ENCODE measurements around the gene C1GALT1. TPM values are rescaled to one million over a fixed set of nuclear protein-coding genes. Genes with fewer than 3 reads are reported as not detected.

The C1GALT1 gene
- polyA plus RNA-seq, 4 donors: 10.0 to 62.0 (median 14.1) TPM

DNA sequence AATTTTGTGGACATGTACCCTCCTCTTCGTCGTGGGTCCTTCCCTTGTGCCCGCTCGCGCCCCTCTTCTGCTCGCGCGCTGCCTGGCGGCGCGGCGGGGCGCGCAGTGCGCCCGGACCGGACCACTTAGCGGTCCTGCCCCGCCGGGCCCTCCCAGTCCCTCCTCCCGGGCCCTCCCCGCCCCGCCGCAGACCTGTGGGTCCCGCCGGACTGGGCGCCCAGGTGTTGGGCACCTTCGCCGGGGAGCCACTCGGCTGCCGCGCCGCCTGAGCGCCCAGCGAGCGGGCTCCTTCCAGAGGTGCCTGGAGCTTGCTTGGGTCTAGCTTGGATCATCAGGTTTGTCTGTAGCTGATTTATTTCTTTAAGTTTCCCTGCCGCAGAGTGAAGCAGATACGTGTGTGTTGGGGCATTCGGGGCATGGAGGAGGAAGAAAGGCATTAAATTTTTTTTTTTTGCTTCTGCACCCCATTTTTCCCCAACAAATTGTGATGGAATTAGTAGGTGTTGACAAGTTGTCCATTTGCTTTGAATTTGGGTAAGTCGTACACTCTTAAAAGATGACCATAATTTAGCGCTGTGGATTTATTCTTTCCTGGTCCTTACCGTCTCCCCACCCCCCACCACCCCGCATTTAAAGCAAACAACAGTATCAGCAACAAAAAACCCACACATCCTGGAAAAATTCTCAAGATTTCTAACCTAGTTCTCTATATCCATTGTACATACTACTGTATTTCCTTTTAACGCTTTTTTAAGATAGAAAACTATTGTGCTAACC, 905 bp downstream of the C1GALT1 start:
- Histone ChIP-seq H3K4me1 (ENCODE audit: control insufficient read depth in 3 of 3, insufficient read depth in 2 of 3, low read depth in 1 of 3, low read length in 2 of 3) (peaks cover 0 to 24% (median 14%) of the 10 kb centered on the region in 3 donors), H3K36me3 (ENCODE audit: control insufficient read depth in 3 of 3, insufficient read depth in 2 of 3, low read depth in 1 of 3, low read length in 3 of 3) (no peaks in the 10 kb centered on the region), H3K27ac (ENCODE audit: low read depth in 1 of 3, low read length in 2 of 3) (peak overlapping the region; percentile 94 to 99 (median 97)), H3K4me3 (ENCODE audit: low read depth in 1 of 3, low read length in 3 of 3) (peak overlapping the region; percentile 82 to 97 (median 95)), H3K9me3 (ENCODE audit: control insufficient read depth in 2 of 2, insufficient read depth in 1 of 2, low read depth in 1 of 2, low read length in 1 of 2) (no peaks in the 10 kb centered on the region), H3K27me3 (ENCODE audit: control insufficient read depth in 3 of 3, insufficient read depth in 3 of 3, low read length in 3 of 3) (no peaks in the 10 kb centered on the region)
- WGBS, 3 donors: 0 to 1% (median 1%) methylated on average over 35 to 44 of the region's 44 CpGs
- peak in 1 of 2 donors; percentile 67 for DNase-seq
- FAIRE-seq: no peak

GRCh38 chr7:7183838-7184463, 1.6 kb downstream of the C1GALT1 start:
- WGBS, 3 donors: 7 to 40% (median 22%) methylated on average over 4 of the region's 4 CpGs
- peak; percentile 37 to 44 for DNase-seq
- no peaks in the 10 kb centered on the region for H3K27me3 ChIP-seq (ENCODE audit: control insufficient read depth in 3 of 3, insufficient read depth in 3 of 3, low read length in 3 of 3)
- FAIRE-seq: no peak
- H3K9me3 ChIP-seq (ENCODE audit: control insufficient read depth in 2 of 2, insufficient read depth in 1 of 2, low read depth in 1 of 2, low read length in 1 of 2): no peaks in the 10 kb centered on the region
- H3K4me3 ChIP-seq (ENCODE audit: low read depth in 1 of 3, low read length in 3 of 3): peak overlapping the region in 2 of 3 donors; percentile 82 to 95
- H3K4me1 ChIP-seq (ENCODE audit: control insufficient read depth in 3 of 3, insufficient read depth in 2 of 3, low read depth in 1 of 3, low read length in 2 of 3): peaks cover 0 to 24% (median 14%) of the 10 kb centered on the region in 3 donors
- H3K27ac ChIP-seq (ENCODE audit: low read depth in 1 of 3, low read length in 2 of 3): peak overlapping the region in 1 of 3 donors; percentile 99
- H3K36me3 ChIP-seq (ENCODE audit: control insufficient read depth in 3 of 3, insufficient read depth in 2 of 3, low read depth in 1 of 3, low read length in 3 of 3): no peaks in the 10 kb centered on the region

- H3K36me3 ChIP-seq (ENCODE audit: control insufficient read depth in 3 of 3, insufficient read depth in 2 of 3, low read depth in 1 of 3, low read length in 3 of 3): no peaks in the 10 kb centered on the region
- peak in 1 of 2 donors; percentile 29 for DNase-seq
- H3K4me1 ChIP-seq (ENCODE audit: control insufficient read depth in 3 of 3, insufficient read depth in 2 of 3, low read depth in 1 of 3, low read length in 2 of 3): peaks cover 0 to 27% (median 14%) of the 10 kb centered on the region in 3 donors
- 21 to 60% (median 46%) methylated on average over 7 of the region's 7 CpGs for WGBS, 3 donors
- H3K27ac ChIP-seq (ENCODE audit: low read depth in 1 of 3, low read length in 2 of 3): no peak overlapping the region
- FAIRE-seq: no peak
- H3K9me3 ChIP-seq (ENCODE audit: control insufficient read depth in 2 of 2, insufficient read depth in 1 of 2, low read depth in 1 of 2, low read length in 1 of 2): no peaks in the 10 kb centered on the region
- H3K27me3 ChIP-seq (ENCODE audit: control insufficient read depth in 3 of 3, insufficient read depth in 3 of 3, low read length in 3 of 3): no peaks in the 10 kb centered on the region
- H3K4me3 ChIP-seq (ENCODE audit: low read depth in 1 of 3, low read length in 3 of 3): peak overlapping the region in 1 of 3 donors; percentile 23
Measured at GRCh38 chr7:7185371-7185989, 3.1 kb downstream of the C1GALT1 start.

GRCh38 chr7:7188091-7188490, 5.7 kb downstream of the C1GALT1 start:
- H3K36me3 ChIP-seq (ENCODE audit: control insufficient read depth in 3 of 3, insufficient read depth in 2 of 3, low read depth in 1 of 3, low read length in 3 of 3): no peaks in the 10 kb centered on the region
- H3K4me3 ChIP-seq (ENCODE audit: low read depth in 1 of 3, low read length in 3 of 3): no peak overlapping the region
- no peaks in the 10 kb centered on the region for H3K9me3 ChIP-seq (ENCODE audit: control insufficient read depth in 2 of 2, insufficient read depth in 1 of 2, low read depth in 1 of 2, low read length in 1 of 2)
- DNase-seq (no peak), FAIRE-seq (no peak)
- H3K27ac ChIP-seq (ENCODE audit: low read depth in 1 of 3, low read length in 2 of 3): no peak overlapping the region
- peaks cover 0 to 17% (median 14%) of the 10 kb centered on the region in 3 donors for H3K4me1 ChIP-seq (ENCODE audit: control insufficient read depth in 3 of 3, insufficient read depth in 2 of 3, low read depth in 1 of 3, low read length in 2 of 3)
- H3K27me3 ChIP-seq (ENCODE audit: control insufficient read depth in 3 of 3, insufficient read depth in 3 of 3, low read length in 3 of 3): no peaks in the 10 kb centered on the region

DNA sequence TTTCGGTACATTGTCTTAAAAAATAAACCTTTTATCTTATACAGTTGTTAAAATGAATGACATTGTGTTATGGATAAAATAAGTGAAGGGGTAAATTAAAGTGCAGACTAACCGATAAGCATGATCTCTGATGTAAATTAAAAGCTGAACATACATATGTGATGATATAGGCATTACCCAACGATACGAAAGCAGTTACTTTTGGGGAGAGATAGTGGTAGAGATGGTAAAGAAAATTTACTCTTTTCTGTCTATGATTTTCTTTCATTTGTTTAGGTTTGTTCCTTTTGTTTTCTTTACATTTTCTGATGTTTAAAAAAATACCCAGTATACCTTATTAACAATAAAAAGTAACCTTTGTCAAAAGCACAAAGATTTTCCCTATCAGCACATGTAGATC, 6.4 kb downstream of the C1GALT1 start:
- Histone ChIP-seq H3K4me1 (ENCODE audit: control insufficient read depth in 3 of 3, insufficient read depth in 2 of 3, low read depth in 1 of 3, low read length in 2 of 3) (peaks cover 0 to 17% (median 16%) of the 10 kb centered on the region in 3 donors), H3K36me3 (ENCODE audit: control insufficient read depth in 3 of 3, insufficient read depth in 2 of 3, low read depth in 1 of 3, low read length in 3 of 3) (no peaks in the 10 kb centered on the region), H3K27me3 (ENCODE audit: control insufficient read depth in 3 of 3, insufficient read depth in 3 of 3, low read length in 3 of 3) (no peaks in the 10 kb centered on the region), H3K27ac (ENCODE audit: low read depth in 1 of 3, low read length in 2 of 3) (no peak overlapping the region), H3K9me3 (ENCODE audit: control insufficient read depth in 2 of 2, insufficient read depth in 1 of 2, low read depth in 1 of 2, low read length in 1 of 2) (no peaks in the 10 kb centered on the region), H3K4me3 (ENCODE audit: low read depth in 1 of 3, low read length in 3 of 3) (no peak overlapping the region)
- 81 to 92% (median 91%) methylated on average over 4 of the region's 4 CpGs for WGBS, 3 donors
- DNase-seq (no peak), FAIRE-seq (no peak)

GRCh38 chr7:7190142-7190541, 7.8 kb downstream of the C1GALT1 start:
- 62 to 79% (median 74%) methylated on average over 5 of the region's 5 CpGs for WGBS, 3 donors
- H3K9me3 ChIP-seq (ENCODE audit: control insufficient read depth in 2 of 2, insufficient read depth in 1 of 2, low read depth in 1 of 2, low read length in 1 of 2): no peaks in the 10 kb centered on the region
- no peaks in the 10 kb centered on the region for H3K36me3 ChIP-seq (ENCODE audit: control insufficient read depth in 3 of 3, insufficient read depth in 2 of 3, low read depth in 1 of 3, low read length in 3 of 3)
- H3K27me3 ChIP-seq (ENCODE audit: control insufficient read depth in 3 of 3, insufficient read depth in 3 of 3, low read length in 3 of 3): no peaks in the 10 kb centered on the region
- peaks cover 0 to 15% (median 13%) of the 10 kb centered on the region in 3 donors for H3K4me1 ChIP-seq (ENCODE audit: control insufficient read depth in 3 of 3, insufficient read depth in 2 of 3, low read depth in 1 of 3, low read length in 2 of 3)
- no peak for DNase-seq
- no peak overlapping the region for H3K27ac ChIP-seq (ENCODE audit: low read depth in 1 of 3, low read length in 2 of 3)
- no peak overlapping the region for H3K4me3 ChIP-seq (ENCODE audit: low read depth in 1 of 3, low read length in 3 of 3)
- no peak for FAIRE-seq

GRCh38 chr7:7191137-7191536, 8.8 kb downstream of the C1GALT1 start:
- Histone ChIP-seq H3K9me3 (ENCODE audit: control insufficient read depth in 2 of 2, insufficient read depth in 1 of 2, low read depth in 1 of 2, low read length in 1 of 2) (no peaks in the 10 kb centered on the region), H3K27me3 (ENCODE audit: control insufficient read depth in 3 of 3, insufficient read depth in 3 of 3, low read length in 3 of 3) (no peaks in the 10 kb centered on the region), H3K27ac (ENCODE audit: low read depth in 1 of 3, low read length in 2 of 3) (no peak overlapping the region), H3K4me3 (ENCODE audit: low read depth in 1 of 3, low read length in 3 of 3) (no peak overlapping the region), H3K4me1 (ENCODE audit: control insufficient read depth in 3 of 3, insufficient read depth in 2 of 3, low read depth in 1 of 3, low read length in 2 of 3) (peaks cover 0 to 7% (median 6%) of the 10 kb centered on the region in 3 donors), H3K36me3 (ENCODE audit: control insufficient read depth in 3 of 3, insufficient read depth in 2 of 3, low read depth in 1 of 3, low read length in 3 of 3) (no peaks in the 10 kb centered on the region)
- WGBS, 3 donors: 95 to 100% (median 97%) methylated on average over 1 of the region's 1 CpG
- no peak for FAIRE-seq
- no peak for DNase-seq
